HCT116 (cell line): ENCODE data around the gene LIN54. TPM values are rescaled to one million over a fixed set of nuclear protein-coding genes. Genes with fewer than 3 reads are reported as not detected.

Experiments used
- ATAC-seq: fragments of 200-7000 bp; cut with Tn5 transposase; 2 replicates; pipeline ENCODE4 v1.9.1; 2020; ENCODE audit warnings: mild to moderate bottlenecking, moderate library complexity
- BruUV-seq: library from RNA; stranded (reverse); fragments of 400-500 nt; replicated peaks from 2 replicates; lab custom pipeline; 2021; lab: Mats Ljungman, UMichigan
- CTCF ChIA-PET: fragments of 300-600 bp; sonication (Branson Sonifier 250); formaldehyde crosslinking; loops from one replicate; lab custom pipeline; 2021; ENCODE audit warnings: antibody characterized with exemption; lab: Charles Lee
- POLR2A ChIA-PET: fragments of 300-600, 350-600 bp; sonication (Branson Sonifier 250); formaldehyde crosslinking; loops from one replicate; lab custom pipeline; 2021; ENCODE audit warnings: antibody characterized with exemption; lab: Charles Lee
- RAD21 ChIA-PET, 2 experiments: fragments of 300-600 bp; sonication (Branson Sonifier 250); formaldehyde crosslinking; loops; one replicate each; lab custom pipeline; 2023; ENCODE audit warnings: low total read pairs in 2 of 2; ENCODE audit not compliant: uncharacterized antibody in 2 of 2, unreplicated experiment in 2 of 2, low non-redundant PET in 1 of 2; lab: Charles Lee
- DNase-seq: peaks from one replicate; pipeline ENCODE4 v3.0.0-alpha.2; 2010; ENCODE audit warnings: low read depth, low spot score
- H2AFZ ChIP-seq: fragments of 200-600 bp; shearing (Covaris generic), sonication (generic); 2 replicates; pipeline ENCODE4 v1.6.1; 2017; ENCODE audit warnings: low read depth, mixed run types, mixed read lengths, antibody characterized with exemption, low read length; ENCODE audit not compliant: poor library complexity, severe bottlenecking
- H3K27ac ChIP-seq: 2 replicates; pipeline ENCODE4 v1.5.1; 2012; ENCODE audit warnings: low read depth, low read length
- H3K27me3 ChIP-seq: fragments of 200-600 bp; sonication (generic); 2 replicates; pipeline ENCODE4 v1.6.1; 2016; ENCODE audit warnings: mixed run types, low read length, mixed read lengths; ENCODE audit not compliant: insufficient read depth
- H3K36me3 ChIP-seq, 2 experiments: fragments of 200-500 bp in 1 of 2; fragments of 200-600 bp in 1 of 2; sonication (Bioruptor generic) in 1 of 2; sonication (generic) in 1 of 2; 2 replicates each; pipeline versions ENCODE4 v1.5.1 to v1.6.1; 2014 to 2016; ENCODE audit warnings: low read length in 2 of 2, inconsistent platforms in 1 of 2, mixed read lengths in 1 of 2, mixed run types in 1 of 2; ENCODE audit not compliant: insufficient read depth in 2 of 2, control insufficient read depth in 1 of 2
- H3K4me1 ChIP-seq, 2 experiments: fragments of 200-600 bp in 1 of 2; sonication (generic) in 1 of 2; 2 replicates each; pipeline versions ENCODE4 v1.5.1 to v1.6.1; 2012 to 2017; ENCODE audit warnings: low read length in 2 of 2, inconsistent platforms in 1 of 2, mild to moderate bottlenecking in 1 of 2, mixed read lengths in 1 of 2, mixed run types in 1 of 2, moderate library complexity in 1 of 2; ENCODE audit not compliant: insufficient read depth in 2 of 2, control insufficient read depth in 1 of 2
- H3K4me2 ChIP-seq: fragments of 200-600 bp; sonication (generic); 2 replicates; pipeline ENCODE4 v1.6.1; 2017; ENCODE audit warnings: mixed run types, low read length, mixed read lengths
- H3K4me3 ChIP-seq, 2 experiments: fragments of 200-600 bp in 1 of 2; sonication (generic) in 1 of 2; replicated peaks in 1 of 2; 2 replicates each; pipeline ENCODE4 v1.5.1; 2011 to 2016; ENCODE audit warnings: low read length in 2 of 2, control low read depth in 1 of 2, low read depth in 1 of 2, mild to moderate bottlenecking in 1 of 2, mixed read lengths in 1 of 2, mixed run types in 1 of 2
- H3K79me2 ChIP-seq: fragments of 200-600 bp; sonication (generic); 2 replicates; pipeline ENCODE4 v1.6.1; 2017; ENCODE audit warnings: mild to moderate bottlenecking, mixed run types, low read length, moderate library complexity, mixed read lengths; ENCODE audit not compliant: insufficient read depth
- H3K9ac ChIP-seq: fragments of 200-600 bp; sonication (generic); 2 replicates; pipeline ENCODE4 v1.6.1; 2016; ENCODE audit warnings: low read length, mixed read lengths
- H3K9me2 ChIP-seq: fragments of 200-600 bp; sonication (generic), shearing (Covaris generic); 2 replicates; pipeline ENCODE4 v1.6.1; 2017; ENCODE audit warnings: mixed run types, mild to moderate bottlenecking, moderate library complexity; ENCODE audit not compliant: insufficient read depth
- H3K9me3 ChIP-seq, 2 experiments: fragments of 200-500 bp in 1 of 2; fragments of 200-600 bp in 1 of 2; sonication (Bioruptor generic) in 1 of 2; sonication (generic) in 1 of 2; 2 replicates each; pipeline ENCODE4 v1.6.1; 2014 to 2017; ENCODE audit warnings: low read length in 2 of 2, mixed read lengths in 2 of 2, inconsistent platforms in 1 of 2, low read depth in 1 of 2, mild to moderate bottlenecking in 1 of 2, mixed run types in 1 of 2, moderate library complexity in 1 of 2; ENCODE audit not compliant: control insufficient read depth in 1 of 2, insufficient read depth in 1 of 2
- H4K20me1 ChIP-seq: fragments of 200-600 bp; sonication (generic), shearing (Covaris generic); 2 replicates; pipeline ENCODE4 v1.6.1; 2017; ENCODE audit warnings: mixed run types, mild to moderate bottlenecking, moderate library complexity; ENCODE audit not compliant: insufficient read depth
- ATF3 ChIP-seq: IDR thresholded peaks from 2 replicates; pipeline ENCODE4 v1.6.1; 2012
- CEBPB ChIP-seq: IDR thresholded peaks from 2 replicates; pipeline ENCODE4 v1.6.1; 2012; ENCODE audit warnings: low read depth
- CTCF ChIP-seq, 3 experiments: fragments of 200-600 bp in 1 of 3; sonication (generic) in 1 of 3; IDR thresholded peaks in 2 of 3; conservative IDR thresholded peaks in 1 of 3; 2 replicates each; pipeline ENCODE4 v1.5.1; 2012 to 2017; ENCODE audit warnings: low read depth in 2 of 3, low read length in 2 of 3, antibody characterized with exemption in 1 of 3, borderline replicate concordance in 1 of 3, control low read depth in 1 of 3, mild to moderate bottlenecking in 1 of 3, mixed read lengths in 1 of 3, mixed run types in 1 of 3, moderate library complexity in 1 of 3; ENCODE audit not compliant: insufficient read depth in 1 of 3
- EGR1 ChIP-seq: IDR thresholded peaks from 2 replicates; pipeline ENCODE4 v1.6.1; 2012; ENCODE audit warnings: low read depth
- EZH2phosphoT487 ChIP-seq: fragments of 200-600 bp; IDR thresholded peaks from 2 replicates; pipeline ENCODE4 v1.6.1; 2018; ENCODE audit warnings: antibody characterized with exemption, borderline replicate concordance
- FOSL1 ChIP-seq: IDR thresholded peaks from 2 replicates; pipeline ENCODE4 v1.6.1; 2012; ENCODE audit warnings: low read depth
- POLR2A ChIP-seq: IDR thresholded peaks from 2 replicates; pipeline ENCODE4 v1.7.0; 2011; ENCODE audit warnings: borderline replicate concordance; ENCODE audit not compliant: insufficient read depth, insufficient read length; ENCODE audit errors: extremely low read depth
- RAD21 ChIP-seq: IDR thresholded peaks from 2 replicates; pipeline ENCODE4 v1.6.1; 2012; ENCODE audit warnings: low read depth, mild to moderate bottlenecking
- REST ChIP-seq: IDR thresholded peaks from 2 replicates; pipeline ENCODE4 v1.6.1; 2012; ENCODE audit warnings: low read depth
- SIN3A ChIP-seq: IDR thresholded peaks from 2 replicates; pipeline ENCODE4 v1.6.1; 2012; ENCODE audit warnings: low read depth
- SP1 ChIP-seq: IDR thresholded peaks from 2 replicates; pipeline ENCODE4 v1.6.1; 2012; ENCODE audit warnings: low read depth
- SRF ChIP-seq: IDR thresholded peaks from 2 replicates; pipeline ENCODE4 v1.6.1; 2012; ENCODE audit warnings: low read depth
- TCF7L2 ChIP-seq: IDR thresholded peaks from 2 replicates; pipeline ENCODE4 v1.7.0; 2011; ENCODE audit warnings: borderline replicate concordance, inconsistent platforms; ENCODE audit not compliant: insufficient read depth, insufficient read length; ENCODE audit errors: extremely low read depth
- YY1 ChIP-seq: IDR thresholded peaks from 2 replicates; pipeline ENCODE4 v1.6.1; 2011; ENCODE audit warnings: low read length, low read depth, moderate library complexity, mild to moderate bottlenecking; ENCODE audit not compliant: insufficient replicate concordance; ENCODE audit errors: extremely low read depth
- ZBTB33 ChIP-seq: IDR thresholded peaks from 2 replicates; pipeline ENCODE4 v1.6.1; 2011; ENCODE audit warnings: mild to moderate bottlenecking, low read length, moderate library complexity; ENCODE audit not compliant: insufficient replicate concordance; ENCODE audit errors: extremely low read depth
- ZFX ChIP-seq: fragments of 450-650 bp; IDR thresholded peaks from 2 replicates; pipeline ENCODE4 v1.6.1; 2017
- ZNF274 ChIP-seq: fragments of 200-500 bp; sonication (Bioruptor generic); IDR thresholded peaks from 2 replicates; pipeline ENCODE4 v1.6.1; 2014; ENCODE audit warnings: mild to moderate bottlenecking, low read depth, low read length, inconsistent platforms
- intact Hi-C: fragments of 100-400 bp; cut with micrococcal nuclease; formaldehyde crosslinking; loops from 2 replicates; pipeline ENCODE4 v1.10.0; 2022
- total RNA-seq: library from RNA; stranded (reverse); gene quantifications from one replicate; pipeline ENCODE4 v1.2.1, GENCODE V29; 2021; ENCODE audit not compliant: unreplicated experiment

Gene LIN54
- total RNA-seq, 1 experiment from 2014 or later, result 15.6 TPM

GRCh38 chr4:83013902-83014301 lies 3.3 kb upstream of the LIN54 start:
- ChIA-PET CTCF (no interaction called here), POLR2A (no interaction called here)
- H3K9me3 ChIP-seq, result no peaks in the 10 kb centered on the region
- H2AFZ ChIP-seq, result peak overlapping the region; percentile 41
- no peaks in the 10 kb centered on the region for H3K9me2 ChIP-seq
- H3K9ac ChIP-seq, result peak overlapping the region; percentile 47; the same call in 1 of the 2 replicates
- no peak for DNase-seq
- peaks cover 11 to 31% of the 10 kb centered on the region in 2 experiments for H3K4me1 ChIP-seq
- H3K27ac ChIP-seq, result peak overlapping the region; percentile 58; the same call in 1 of the 2 replicates
- intact Hi-C loops, result loop anchor here (1.0 to 5.0 kb wide), 2 partner anchors 20 to 243 kb away; no protein-coding TSS in a partner anchor
- BruUV-seq, result no TSS peak
- peaks cover 33% of the 10 kb centered on the region for H3K79me2 ChIP-seq
- no peak for ATAC-seq
- peak overlapping the region; percentile 73 for H3K4me2 ChIP-seq
- no peaks in the 10 kb centered on the region for H4K20me1 ChIP-seq
- no peak overlapping the region for H3K4me3 ChIP-seq
- TF ChIP-seq RAD21, result no peak
- no peak for TF ChIP-seq ZNF274
- TF ChIP-seq SP1, result no peak
- no peak for TF ChIP-seq SIN3A
- TF ChIP-seq POLR2A, result no peak
- TF ChIP-seq EZH2phosphoT487, result no peak
- TF ChIP-seq TCF7L2, result no peak
- TF ChIP-seq YY1, result no peak
- no peak for TF ChIP-seq SRF
- no peak for TF ChIP-seq ZBTB33
- TF ChIP-seq CEBPB, result no peak
- TF ChIP-seq ZFX, result no peak
- no peak for TF ChIP-seq EGR1
- no peak for TF ChIP-seq ATF3
- no peak for TF ChIP-seq REST
- TF ChIP-seq FOSL1, result no peak
- no peak for TF ChIP-seq CTCF (IDR thresholded peaks at IDR 0.05 in 2 of 3, conservative IDR thresholded peaks at IDR 0.05 in 1 of 3; ENCODE audit: borderline replicate concordance in 1 of 3, insufficient read depth in 1 of 3, low read depth in 2 of 3, low read length in 2 of 3)
- TF ChIP-seq, all 23 proteins: peak for 0
- no peaks in the 10 kb centered on the region for H3K27me3 ChIP-seq
- RAD21 ChIA-PET, result no interaction called here
- H3K36me3 ChIP-seq, result no peaks in the 10 kb centered on the region
